Measurements from ENCODE around the gene RUSC1.

DNA sequence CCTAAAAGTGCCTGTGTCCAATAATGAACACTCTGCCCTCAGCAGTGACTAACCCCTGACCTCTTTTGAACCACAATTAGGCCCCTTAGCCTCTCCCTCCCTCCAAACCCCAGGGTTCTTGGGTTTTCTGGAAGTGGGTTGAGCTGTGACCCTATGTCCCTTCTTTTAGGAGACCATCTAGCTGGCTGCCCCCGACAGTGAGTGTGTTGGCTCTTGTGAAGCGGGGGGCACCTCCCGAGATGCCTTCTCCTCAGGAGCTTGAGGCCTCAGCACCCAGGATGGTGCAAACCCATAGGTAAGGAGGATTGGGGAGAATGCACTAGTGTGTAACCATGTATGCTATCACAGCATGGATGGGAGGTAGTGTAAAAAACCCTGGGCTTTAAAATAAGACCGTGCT, 7.3 kb downstream of the RUSC1 start:
- TF ChIP-seq RAD21 (IDR thresholded peaks at IDR 0.05; ENCODE audit: low read depth) (no peak), EZH2phosphoT487 (IDR thresholded peaks at IDR 0.05; ENCODE audit: borderline replicate concordance) (no peak), ZNF274 (IDR thresholded peaks at IDR 0.05; ENCODE audit: low read depth, low read length) (no peak), POLR2A (IDR thresholded peaks at IDR 0.05; ENCODE audit: borderline replicate concordance, extremely low read depth, insufficient read depth, insufficient read length) (no peak), POLR2AphosphoS5 (IDR thresholded peaks at IDR 0.05; ENCODE audit: low read depth, low read length) (no peak), FOSL1 (IDR thresholded peaks at IDR 0.05; ENCODE audit: low read depth) (no peak), YY1 (IDR thresholded peaks at IDR 0.05; ENCODE audit: extremely low read depth, insufficient replicate concordance, low read depth, low read length) (no peak), ELF1 (IDR thresholded peaks at IDR 0.05; ENCODE audit: borderline replicate concordance, low read depth) (no peak), CBX3 (IDR thresholded peaks at IDR 0.05; ENCODE audit: low read depth) (no peak), SIN3A (IDR thresholded peaks at IDR 0.05; ENCODE audit: low read depth) (no peak)
- TF ChIP-seq, protein P1, sequence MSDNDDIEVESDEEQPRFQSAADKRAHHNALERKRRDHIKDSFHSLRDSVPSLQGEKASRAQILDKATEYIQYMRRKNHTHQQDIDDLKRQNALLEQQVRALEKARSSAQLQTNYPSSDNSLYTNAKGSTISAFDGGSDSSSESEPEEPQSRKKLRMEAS (IDR thresholded peaks at IDR 0.05) = no peak
- TF ChIP-seq, protein P2, sequence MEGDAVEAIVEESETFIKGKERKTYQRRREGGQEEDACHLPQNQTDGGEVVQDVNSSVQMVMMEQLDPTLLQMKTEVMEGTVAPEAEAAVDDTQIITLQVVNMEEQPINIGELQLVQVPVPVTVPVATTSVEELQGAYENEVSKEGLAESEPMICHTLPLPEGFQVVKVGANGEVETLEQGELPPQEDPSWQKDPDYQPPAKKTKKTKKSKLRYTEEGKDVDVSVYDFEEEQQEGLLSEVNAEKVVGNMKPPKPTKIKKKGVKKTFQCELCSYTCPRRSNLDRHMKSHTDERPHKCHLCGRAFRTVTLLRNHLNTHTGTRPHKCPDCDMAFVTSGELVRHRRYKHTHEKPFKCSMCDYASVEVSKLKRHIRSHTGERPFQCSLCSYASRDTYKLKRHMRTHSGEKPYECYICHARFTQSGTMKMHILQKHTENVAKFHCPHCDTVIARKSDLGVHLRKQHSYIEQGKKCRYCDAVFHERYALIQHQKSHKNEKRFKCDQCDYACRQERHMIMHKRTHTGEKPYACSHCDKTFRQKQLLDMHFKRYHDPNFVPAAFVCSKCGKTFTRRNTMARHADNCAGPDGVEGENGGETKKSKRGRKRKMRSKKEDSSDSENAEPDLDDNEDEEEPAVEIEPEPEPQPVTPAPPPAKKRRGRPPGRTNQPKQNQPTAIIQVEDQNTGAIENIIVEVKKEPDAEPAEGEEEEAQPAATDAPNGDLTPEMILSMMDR (IDR thresholded peaks at IDR 0.05 in 2 of 3, conservative IDR thresholded peaks at IDR 0.05 in 1 of 3; ENCODE audit: borderline replicate concordance in 1 of 3, insufficient read depth in 1 of 3, low read depth in 2 of 3, low read length in 2 of 3) = no peak

Measured in HCT116 (cell line).